K562 (cell line): ENCODE measurements around the gene VWA7. TPM values are rescaled to one million over a fixed set of nuclear protein-coding genes. Genes with fewer than 3 reads are reported as not detected.
A peak's percentile ranks its signal among the peaks of the same experiment; 100 is the strongest.

Source experiments
- ATAC-seq: fragments of 200-7000 bp; cut with Tn5 transposase; 3 replicates; pipeline ENCODE4 v1.9.1; 2020; ENCODE audit warnings: moderate library complexity
- BruUV-seq: library from RNA; stranded (reverse); fragments of 400-500 nt; replicated peaks from 2 replicates; lab custom pipeline; 2021; lab: Mats Ljungman, UMichigan
- CTCF ChIA-PET: fragments of 300-600 bp; formaldehyde crosslinking; extraction: SDS; loops from one replicate; lab custom pipeline; 2021; ENCODE audit warnings: low intra/inter-chr PET ratio; lab: Yijun Ruan, JAX
- POLR2A ChIA-PET: fragments of 300-600, 350-650 bp; sonication (Branson Sonifier 250); formaldehyde crosslinking; extraction: SDS; loops from one replicate; lab custom pipeline; 2021; ENCODE audit warnings: antibody characterized with exemption, inconsistent platforms; lab: Yijun Ruan, JAX
- DNase-seq, 4 experiments: peaks; one replicate each; pipeline versions ENCODE4 v3.0.0 to v3.0.0-alpha.2; 2011 to 2018; ENCODE audit warnings: low spot score in 3 of 4, mixed read lengths in 3 of 4; ENCODE audit errors: extremely low read depth in 1 of 4
- FAIRE-seq: peaks from 2 replicates; lab custom pipeline; 2011; peaks lifted over from hg19 to GRCh38; lab: Jason Lieb, UNC
- H2AFZ ChIP-seq: 2 replicates; pipeline ENCODE4 v1.6.0; 2011; ENCODE audit warnings: low read depth, low read length, control low read depth, inconsistent platforms
- H3K27ac ChIP-seq: fragments of 200-600 bp; 3 replicates; pipeline ENCODE4 v1.8.0; 2011; ENCODE audit warnings: low read depth, mild to moderate bottlenecking, control low read depth, inconsistent platforms, low read length, moderate library complexity, mixed read lengths; ENCODE audit errors: extremely low read depth
- H3K27me3 ChIP-seq, 2 experiments: fragments of 300-600 bp in 1 of 2; 2 replicates in 1 of 2; 3 replicates in 1 of 2; pipeline versions ENCODE4 v1.6.0 to v1.8.0; 2011; ENCODE audit warnings: inconsistent platforms in 2 of 2, low read length in 2 of 2, mild to moderate bottlenecking in 1 of 2, mixed read lengths in 1 of 2, moderate library complexity in 1 of 2; ENCODE audit not compliant: control insufficient read depth in 2 of 2, insufficient read depth in 2 of 2
- H3K36me3 ChIP-seq: fragments of 300-600 bp; 3 replicates; pipeline ENCODE4 v1.8.0; 2011; ENCODE audit warnings: mild to moderate bottlenecking, low read length, inconsistent platforms; ENCODE audit not compliant: control insufficient read depth, insufficient read depth
- H3K4me1 ChIP-seq, 2 experiments: fragments of 200-600 bp in 1 of 2; replicated peaks in 1 of 2; 2 replicates in 1 of 2; 3 replicates in 1 of 2; pipeline versions ENCODE4 v1.5.1 to v1.8.0; 2011; ENCODE audit warnings: inconsistent platforms in 2 of 2, low read length in 2 of 2, mild to moderate bottlenecking in 1 of 2, mixed read lengths in 1 of 2, moderate library complexity in 1 of 2; ENCODE audit not compliant: control insufficient read depth in 2 of 2, insufficient read depth in 2 of 2
- H3K4me2 ChIP-seq: 2 replicates; pipeline ENCODE4 v1.6.1; 2011; ENCODE audit warnings: low read length, control low read depth, inconsistent platforms, mixed read lengths; ENCODE audit not compliant: insufficient read depth
- H3K4me3 ChIP-seq: fragments of 200-600 bp; sonication (generic), shearing (Covaris generic); 2 replicates; pipeline ENCODE4 v1.5.1; 2016; ENCODE audit warnings: control low read depth, inconsistent platforms
- H3K79me2 ChIP-seq: fragments of 200-600 bp; 3 replicates; pipeline ENCODE4 v1.8.0; 2011; ENCODE audit warnings: low read length, inconsistent platforms; ENCODE audit not compliant: control insufficient read depth, insufficient read depth
- H3K9ac ChIP-seq, 2 experiments: 2 replicates each; pipeline versions ENCODE4 v1.6.0 to v1.6.1; 2011; ENCODE audit warnings: low read depth in 2 of 2, low read length in 2 of 2, control low read depth in 1 of 2, inconsistent platforms in 1 of 2, mild to moderate bottlenecking in 1 of 2, mixed read lengths in 1 of 2; ENCODE audit not compliant: insufficient read depth in 1 of 2
- H3K9me1 ChIP-seq: one replicate; pipeline ENCODE4 v1.6.0; 2011; ENCODE audit warnings: inconsistent platforms, mild to moderate bottlenecking, low read length, moderate library complexity; ENCODE audit not compliant: control insufficient read depth, insufficient read depth
- H3K9me3 ChIP-seq: replicated peaks from 2 replicates; pipeline ENCODE4 v1.5.1; 2011; ENCODE audit warnings: low read depth, low read length, inconsistent platforms; ENCODE audit not compliant: control insufficient read depth, insufficient read depth
- H4K20me1 ChIP-seq: replicated peaks from 2 replicates; pipeline ENCODE4 v1.6.1; 2011; ENCODE audit warnings: low read length, inconsistent platforms, mixed read lengths; ENCODE audit not compliant: control insufficient read depth, insufficient read depth
- COPS2 ChIP-seq: fragments of 450-650 bp; conservative IDR thresholded peaks from 2 replicates; pipeline ENCODE4 v1.6.1; 2016; ENCODE audit warnings: mild to moderate bottlenecking, moderate library complexity
- EGR1 ChIP-seq: fragments of 450-650 bp; conservative IDR thresholded peaks from 2 replicates; pipeline ENCODE4 v1.6.1; 2017; ENCODE audit warnings: mild to moderate bottlenecking
- ILK ChIP-seq: fragments of 450-650 bp; IDR thresholded peaks from 2 replicates; pipeline ENCODE4 v1.6.1; 2016; ENCODE audit warnings: missing genetic modification characterization, low read depth, mild to moderate bottlenecking, missing compliant biosample characterization, moderate library complexity, borderline replicate concordance
- ZNF639 ChIP-seq, 2 experiments: fragments of 200-800 bp in 1 of 2; sonication (Bioruptor generic) in 1 of 2; sonication (generic) in 1 of 2; formaldehyde crosslinking in 1 of 2; IDR thresholded peaks in 1 of 2; conservative IDR thresholded peaks in 1 of 2; 2 replicates each; pipeline versions ENCODE4 v1.5.0 to v1.6.1; 2016 to 2020; ENCODE audit warnings: missing compliant biosample characterization in 1 of 2, missing genetic modification characterization in 1 of 2, missing genetic modification reagents in 1 of 2
- WGBS: fragments of 100-300 bp; shearing (Covaris generic); methylation state at CpG from one replicate; pipeline ENCODE4 v1.1.6; 2016; ENCODE audit warnings: low coverage, mixed read lengths; ENCODE audit not compliant: insufficient coverage; ENCODE audit errors: missing lambda C conversion rate; 5-methylcytosine and 5-hydroxymethylcytosine counted together
- in situ Hi-C: fragments of 300-500 bp; cut with MboI; formaldehyde crosslinking; loops from 4 replicates; pipeline ENCODE4 v1.15.0; 2018; ENCODE audit warnings: inconsistent platforms, mixed read lengths
- intact Hi-C: fragments of 100-400 bp; cut with micrococcal nuclease; formaldehyde crosslinking; loops from 2 replicates; pipeline ENCODE4 v1.14.2; 2022
- polyA plus RNA-seq, 8 experiments: library from polyadenylated mRNA; depleted of rRNA in 4 of 8; stranded (reverse) in 5 of 8; unstranded in 3 of 8; fragments of >200 nt; fragmentation: Nextera tagmentation in 2 of 8; fragmentation: Illumina TruSeq in 1 of 8; extraction: Ambion mirVana in 2 of 8; extraction: Trizol in 1 of 8; gene quantifications; 2 replicates each; pipeline versions ENCODE4 v1.2.1 to v1.2.3, GENCODE V29; 2011 to 2014; ENCODE audit warnings: inconsistent platforms in 1 of 8, missing spikeins in 1 of 8
- total RNA-seq, 7 experiments: library from RNA; depleted of rRNA in 6 of 7; stranded (reverse); fragments of >200 nt in 6 of 7; fragmentation: Illumina TruSeq in 2 of 7; extraction: Trizol in 2 of 7; gene quantifications; 2 replicates each; pipeline versions ENCODE4 v1.2.1 to v1.2.3, GENCODE V29; 2011 to 2021; ENCODE audit warnings: low replicate concordance in 1 of 7
- TF ChIP-seq, protein P1 (sequence below): sonication (generic); formaldehyde crosslinking; IDR thresholded peaks from 2 replicates; pipeline ENCODE4 v1.8.0; 2022; ENCODE audit warnings: mild to moderate bottlenecking, missing genetic modification reagents

The VWA7 gene
- total and polyA plus RNA-seq, 9 of the 15 experiments (the other 6 are each of a cell fraction or from before 2014, with no cell fraction given): 0.18 to 2.9 (median 0.95) TPM

DNA sequence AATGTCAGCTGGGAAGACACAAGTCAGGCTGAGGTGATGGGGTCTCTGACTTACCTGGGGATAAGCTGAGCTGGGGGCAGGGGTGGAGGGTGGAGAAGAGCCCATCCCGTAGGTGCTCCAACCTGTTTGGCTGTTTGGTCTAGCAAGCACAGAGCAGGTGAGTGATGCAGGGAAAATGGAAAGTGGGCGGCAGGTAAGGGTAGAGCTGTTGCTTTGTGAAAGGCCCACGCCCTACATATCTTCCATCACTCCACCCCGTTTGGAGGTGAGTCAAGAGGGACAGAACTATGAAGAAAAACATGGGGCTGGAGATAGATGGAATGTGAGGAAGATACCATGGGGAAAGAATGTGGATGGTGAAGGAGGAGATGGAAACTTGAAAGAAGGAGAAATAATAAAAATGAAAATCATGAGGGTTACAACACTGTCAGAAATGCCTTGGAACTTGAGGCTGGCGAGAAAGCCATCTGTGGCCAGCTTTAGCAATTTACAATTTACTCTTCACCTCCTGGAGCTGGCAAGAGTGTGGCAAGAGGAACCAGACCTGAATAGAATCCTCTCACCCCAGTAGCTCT lies 56.8 kb downstream of the VWA7 start:
- Histone ChIP-seq H3K9ac (peak overlapping the region in 1 of 2 experiments; percentile 61; a peak in 2 of 4 replicates), H3K27ac (no peak overlapping the region), H3K9me1 (no peaks in the 10 kb centered on the region), H3K4me3 (no peak overlapping the region), H3K79me2 (no peaks in the 10 kb centered on the region), H3K27me3 (no peaks in the 10 kb centered on the region), H4K20me1 (no peaks in the 10 kb centered on the region), H3K9me3 (no peaks in the 10 kb centered on the region), H3K4me2 (no peak overlapping the region), H3K4me1 (peaks cover 16 to 23% of the 10 kb centered on the region in 2 experiments; a peak in 4 of 5 replicates), H3K36me3 (no peaks in the 10 kb centered on the region), H2AFZ (no peak overlapping the region)
- in situ Hi-C loops (no loop called here), intact Hi-C loops (no loop called here)
- no peak for FAIRE-seq
- ChIA-PET POLR2A (interaction anchor here (0.7 to 15.0 kb wide), 9 partner anchors 8 to 146 kb away, joined by 3 to 236 read pairs (median 3); partner anchors contain the start of genes ABHD16A, CLIC1, DDAH2 and GPANK1), CTCF (no interaction called here)
- DNase-seq: no peak
- WGBS: 35% methylated on average over 5 of the region's 5 CpGs
- TF ChIP-seq, protein P1, sequence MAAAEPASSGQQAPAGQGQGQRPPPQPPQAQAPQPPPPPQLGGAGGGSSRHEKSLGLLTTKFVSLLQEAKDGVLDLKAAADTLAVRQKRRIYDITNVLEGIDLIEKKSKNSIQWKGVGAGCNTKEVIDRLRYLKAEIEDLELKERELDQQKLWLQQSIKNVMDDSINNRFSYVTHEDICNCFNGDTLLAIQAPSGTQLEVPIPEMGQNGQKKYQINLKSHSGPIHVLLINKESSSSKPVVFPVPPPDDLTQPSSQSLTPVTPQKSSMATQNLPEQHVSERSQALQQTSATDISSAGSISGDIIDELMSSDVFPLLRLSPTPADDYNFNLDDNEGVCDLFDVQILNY (CRISPR knock-in tag): no peak
- TF ChIP-seq ZNF639 (CRISPR knock-in tag; conservative IDR thresholded peaks at IDR 0.05 in 1 of 2, IDR thresholded peaks at IDR 0.05 in 1 of 2): no peak
- TF ChIP-seq COPS2: no peak
- no peak for TF ChIP-seq ILK
- no peak for TF ChIP-seq EGR1
- ATAC-seq: no peak
- no TSS peak for BruUV-seq
